ENCODE measurements around the gene IL3.

The IL3 gene

DNA sequence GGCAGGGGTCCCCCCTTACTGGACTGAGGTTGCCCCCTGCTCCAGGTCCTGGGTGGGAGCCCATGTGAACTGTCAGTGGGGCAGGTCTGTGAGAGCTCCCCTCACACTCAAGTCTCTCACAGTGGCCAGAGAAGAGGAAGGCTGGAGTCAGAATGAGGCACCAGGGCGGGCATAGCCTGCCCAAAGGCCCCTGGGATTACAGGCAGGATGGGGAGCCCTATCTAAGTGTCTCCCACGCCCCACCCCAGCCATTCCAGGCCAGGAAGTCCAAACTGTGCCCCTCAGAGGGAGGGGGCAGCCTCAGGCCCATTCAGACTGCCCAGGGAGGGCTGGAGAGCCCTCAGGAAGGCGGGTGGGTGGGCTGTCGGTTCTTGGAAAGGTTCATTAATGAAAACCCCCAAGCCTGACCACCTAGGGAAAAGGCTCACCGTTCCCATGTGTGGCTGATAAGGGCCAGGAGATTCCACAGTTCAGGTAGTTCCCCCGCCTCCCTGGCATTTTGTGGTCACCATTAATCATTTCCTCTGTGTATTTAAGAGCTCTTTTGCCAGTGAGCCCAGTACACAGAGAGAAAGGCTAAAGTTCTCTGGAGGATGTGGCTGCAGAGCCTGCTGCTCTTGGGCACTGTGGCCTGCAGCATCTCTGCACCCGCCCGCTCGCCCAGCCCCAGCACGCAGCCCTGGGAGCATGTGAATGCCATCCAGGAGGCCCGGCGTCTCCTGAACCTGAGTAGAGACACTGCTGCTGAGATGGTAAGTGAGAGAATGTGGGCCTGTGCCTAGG, 13.0 kb downstream of the IL3 start, which contains the start of gene CSF2:
Gene CSF2, plus strand, starts transcription at position 559 of the 783 bp plus-strand sequence. Its CDS starts 35 bp downstream, at position 594.
- DNase-seq (ENCODE audit: low read depth): no peak

DNA sequence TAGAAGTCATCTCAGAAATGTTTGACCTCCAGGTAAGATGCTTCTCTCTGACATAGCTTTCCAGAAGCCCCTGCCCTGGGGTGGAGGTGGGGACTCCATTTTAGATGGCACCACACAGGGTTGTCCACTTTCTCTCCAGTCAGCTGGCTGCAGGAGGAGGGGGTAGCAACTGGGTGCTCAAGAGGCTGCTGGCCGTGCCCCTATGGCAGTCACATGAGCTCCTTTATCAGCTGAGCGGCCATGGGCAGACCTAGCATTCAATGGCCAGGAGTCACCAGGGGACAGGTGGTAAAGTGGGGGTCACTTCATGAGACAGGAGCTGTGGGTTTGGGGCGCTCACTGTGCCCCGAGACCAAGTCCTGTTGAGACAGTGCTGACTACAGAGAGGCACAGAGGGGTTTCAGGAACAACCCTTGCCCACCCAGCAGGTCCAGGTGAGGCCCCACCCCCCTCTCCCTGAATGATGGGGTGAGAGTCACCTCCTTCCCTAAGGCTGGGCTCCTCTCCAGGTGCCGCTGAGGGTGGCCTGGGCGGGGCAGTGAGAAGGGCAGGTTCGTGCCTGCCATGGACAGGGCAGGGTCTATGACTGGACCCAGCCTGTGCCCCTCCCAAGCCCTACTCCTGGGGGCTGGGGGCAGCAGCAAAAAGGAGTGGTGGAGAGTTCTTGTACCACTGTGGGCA, 13.8 kb downstream of the IL3 start:
- DNase-seq (ENCODE audit: low read depth): no peak

- DNase-seq (ENCODE audit: low read depth): no peak
These were observed 14.6 kb downstream of the IL3 start for GRCh38 chr5:132074772-132075718.

- DNase-seq (ENCODE audit: low read depth): no peak
These were observed 15.2 kb downstream of the IL3 start for GRCh38 chr5:132075719-132076077.

- no peak for DNase-seq (ENCODE audit: low read depth)
These were observed 15.9 kb downstream of the IL3 start for GRCh38 chr5:132076202-132076830.

DNA sequence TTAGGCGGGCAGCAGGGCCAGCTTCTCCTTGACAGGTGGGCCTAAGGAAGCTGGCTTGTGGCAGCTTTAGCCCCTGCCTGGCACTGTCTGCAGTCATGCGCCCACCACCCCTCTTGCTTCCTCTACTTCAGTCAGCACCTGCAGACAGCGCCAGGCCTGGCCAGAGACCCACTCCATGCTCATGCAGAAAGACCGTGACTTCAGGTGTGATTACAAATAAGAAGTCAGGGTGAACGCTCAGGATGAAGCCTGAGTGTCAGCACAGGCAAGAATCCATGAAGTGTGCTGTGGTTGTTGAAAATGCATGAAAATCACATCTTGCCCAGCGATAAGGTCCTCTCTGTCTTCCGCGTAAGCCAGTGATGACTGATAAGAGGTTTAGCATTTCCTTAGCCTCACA, 16.5 kb downstream of the IL3 start:
- no peak for DNase-seq (ENCODE audit: low read depth)

GRCh38 chr5:132079081-132079480, 18.6 kb downstream of the IL3 start:
- DNase-seq (ENCODE audit: low read depth): no peak

GRCh38 chr5:132079619-132080018, 19.2 kb downstream of the IL3 start:
- DNase-seq (ENCODE audit: low read depth): no peak

- no peak for DNase-seq (ENCODE audit: low read depth)
These were observed 20.1 kb downstream of the IL3 start for GRCh38 chr5:132080595-132080994.

DNA sequence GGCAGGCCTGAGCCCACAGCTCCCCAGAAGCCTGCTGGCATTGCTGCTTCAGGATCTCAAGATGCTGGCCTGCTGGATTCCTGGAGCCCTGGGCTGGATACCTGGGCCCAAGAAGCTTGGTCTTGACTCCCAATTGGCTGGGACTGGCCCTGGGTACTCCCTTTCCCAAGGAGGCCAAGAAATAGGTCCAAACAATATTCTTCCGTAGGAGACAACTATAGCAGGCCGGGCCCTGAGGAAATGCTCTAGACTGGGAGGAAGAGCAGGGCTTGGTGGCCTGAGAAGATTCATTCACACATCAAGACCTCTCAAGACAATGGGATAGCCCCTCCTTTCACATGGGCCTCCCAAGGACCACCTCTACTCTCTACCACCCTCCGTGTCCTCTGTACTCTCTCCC, 21.0 kb downstream of the IL3 start:
- DNase-seq (ENCODE audit: low read depth): no peak

- DNase-seq (ENCODE audit: low read depth): no peak
These were observed 22.0 kb downstream of the IL3 start for GRCh38 chr5:132082329-132083023.

GRCh38 chr5:132083071-132083678, 22.7 kb downstream of the IL3 start:
- DNase-seq (ENCODE audit: low read depth): no peak

- DNase-seq (ENCODE audit: low read depth): no peak
These were observed 25.2 kb downstream of the IL3 start for GRCh38 chr5:132085686-132086085.

DNA sequence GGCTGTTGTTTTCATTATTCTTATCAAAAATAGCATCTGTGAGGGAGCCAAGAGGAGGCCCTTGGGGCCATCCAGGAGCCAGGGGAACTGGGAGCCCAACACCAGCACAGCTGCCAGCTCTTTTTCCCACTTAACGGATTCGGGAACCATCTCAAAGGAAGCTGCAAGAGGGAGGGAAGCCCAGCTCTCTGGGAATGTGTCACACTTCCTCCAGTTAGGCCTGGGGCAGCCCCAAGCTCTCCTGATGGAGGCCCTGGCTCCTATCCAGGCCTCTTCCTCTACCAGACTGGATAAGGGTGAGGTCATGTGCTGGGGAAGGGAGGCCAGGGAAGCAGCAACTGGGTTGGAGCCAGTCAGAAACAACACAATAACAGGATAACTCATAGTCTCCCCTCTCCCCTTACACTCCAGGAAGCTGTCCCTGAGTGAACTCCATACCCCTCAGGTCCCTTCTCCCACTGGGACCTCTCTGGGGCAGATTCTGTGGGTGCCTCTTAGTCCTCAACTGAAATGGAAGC, 25.9 kb downstream of the IL3 start:
- no peak for DNase-seq (ENCODE audit: low read depth)

- DNase-seq (ENCODE audit: low read depth): no peak
These were observed 26.7 kb downstream of the IL3 start for GRCh38 chr5:132087176-132087575.

GRCh38 chr5:132087661-132088060, 27.2 kb downstream of the IL3 start:
- DNase-seq (ENCODE audit: low read depth): no peak

- no peak for DNase-seq (ENCODE audit: low read depth)
These were observed 28.9 kb downstream of the IL3 start for GRCh38 chr5:132089363-132089762.

GRCh38 chr5:132090107-132090506, 29.7 kb downstream of the IL3 start:
- DNase-seq (ENCODE audit: low read depth): no peak

GRCh38 chr5:132093271-132093670, 32.8 kb downstream of the IL3 start:
- DNase-seq (ENCODE audit: low read depth): no peak

- DNase-seq (ENCODE audit: low read depth): no peak
These were observed 34.1 kb downstream of the IL3 start for GRCh38 chr5:132094393-132095076.

All from activated T-cell treated with anti-CD3 and anti-CD28 coated beads for 1 hour (primary cell).